Upper lobe of right lung (tissue), 1 donor: ENCODE data around the gene SEC24C. TPM values are rescaled to one million over a fixed set of nuclear protein-coding genes. Genes with fewer than 3 reads are reported as not detected.
"Not testable (repeated sequence)": the region's sequence is repeated elsewhere in the genome, so short reads cannot be mapped to it uniquely, and the experiment has no call there.

ENCODE experiments used
- ATAC-seq: fragments of 200-7000 bp; cut with Tn5 transposase; one replicate; pipeline ENCODE4 v1.9.1; 2020; ENCODE audit warnings: mild to moderate bottlenecking, moderate library complexity
- DNase-seq: peaks from one replicate; pipeline ENCODE4 v3.0.0-alpha.2; 2020
- H3K27ac ChIP-seq: fragments of 200-600 bp; one replicate; pipeline ENCODE4 v1.8.0; 2022
- H3K27me3 ChIP-seq: fragments of 200-600 bp; one replicate; pipeline ENCODE4 v1.8.0; 2022; ENCODE audit warnings: mild to moderate bottlenecking
- H3K36me3 ChIP-seq: fragments of 200-600 bp; one replicate; pipeline ENCODE4 v1.8.0; 2022
- H3K4me1 ChIP-seq: fragments of 200-600 bp; one replicate; pipeline ENCODE4 v1.8.0; 2022
- H3K4me3 ChIP-seq: fragments of 200-600 bp; one replicate; pipeline ENCODE4 v1.8.0; 2022; ENCODE audit warnings: mild to moderate bottlenecking
- H3K9me3 ChIP-seq: fragments of 200-600 bp; one replicate; pipeline ENCODE4 v1.8.0; 2022
- CTCF ChIP-seq: fragments of 200-600 bp; IDR thresholded peaks from one replicate; pipeline ENCODE4 v1.8.0; 2022; ENCODE audit warnings: antibody characterized with exemption
- intact Hi-C: fragments of 100-400 bp; cut with DNase I; formaldehyde crosslinking; loops from one replicate; pipeline ENCODE4 v1.11.0; 2022
- total RNA-seq: library from RNA; stranded (reverse); fragmentation: NEBNext Ultra II Directional; extraction: Animal tissue kit (Norgen Biotek cat#: 25700); gene quantifications from one replicate; pipeline ENCODE4 v1.2.1, GENCODE V29; 2021
- donor health status: DM: no; HTN: yes; CAD: no; lungs with severe emphysema.

SEC24C gene
- total RNA-seq, 1 donor from 2014 or later, result 71.0 TPM

DNA sequence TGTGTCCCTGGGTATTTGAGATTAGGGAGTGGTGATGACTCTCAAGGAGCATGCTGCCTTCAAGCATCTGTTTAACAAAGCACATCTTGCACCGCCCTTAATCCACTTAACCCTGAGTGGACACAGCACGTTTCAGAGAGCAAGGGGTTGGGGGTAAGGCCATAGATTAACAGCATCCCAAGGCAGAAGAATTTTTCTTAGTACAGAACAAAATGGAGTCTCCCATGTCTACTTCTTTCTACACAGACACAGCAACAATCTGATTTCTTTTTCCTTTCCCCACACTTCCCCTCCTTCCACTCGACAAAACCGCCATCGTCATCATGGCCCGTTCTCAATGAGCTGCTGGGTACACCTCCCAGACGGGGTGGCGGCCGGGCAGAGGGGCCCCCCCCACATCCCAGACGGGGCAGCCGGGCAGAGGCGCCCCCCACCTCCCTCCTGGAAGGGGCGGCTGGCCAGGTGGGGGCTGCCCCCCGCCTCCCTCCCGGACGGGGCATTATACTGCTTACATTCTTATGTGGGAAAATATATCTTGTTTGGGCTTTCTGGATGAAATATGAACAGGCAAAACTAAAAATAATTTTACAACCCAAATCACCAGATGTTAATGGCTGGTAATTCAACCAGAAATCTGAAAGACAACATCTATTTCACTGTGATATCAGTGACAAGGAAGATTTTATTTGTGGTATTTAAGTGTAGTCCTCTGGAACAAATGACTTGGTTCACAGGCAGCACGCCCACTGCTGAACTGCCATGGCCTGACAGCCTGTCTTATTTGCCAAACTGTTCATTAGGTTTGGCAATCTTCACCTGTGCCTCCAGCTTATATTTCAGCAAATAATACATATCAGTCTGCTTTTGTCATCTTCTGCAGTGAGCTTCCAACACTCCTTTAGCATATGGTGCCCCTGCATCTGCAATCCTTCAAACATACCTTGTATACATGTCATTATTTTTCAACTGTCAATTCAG, 28.7 kb upstream of the SEC24C start:
- intact Hi-C loops, H3K4me1 ChIP-seq, H3K4me3 ChIP-seq, H3K27me3 ChIP-seq, H3K27ac ChIP-seq, DNase-seq, H3K9me3 ChIP-seq, ATAC-seq: not testable (repeated sequence)
- peaks cover 65% of the 10 kb centered on the region for H3K36me3 ChIP-seq

DNA sequence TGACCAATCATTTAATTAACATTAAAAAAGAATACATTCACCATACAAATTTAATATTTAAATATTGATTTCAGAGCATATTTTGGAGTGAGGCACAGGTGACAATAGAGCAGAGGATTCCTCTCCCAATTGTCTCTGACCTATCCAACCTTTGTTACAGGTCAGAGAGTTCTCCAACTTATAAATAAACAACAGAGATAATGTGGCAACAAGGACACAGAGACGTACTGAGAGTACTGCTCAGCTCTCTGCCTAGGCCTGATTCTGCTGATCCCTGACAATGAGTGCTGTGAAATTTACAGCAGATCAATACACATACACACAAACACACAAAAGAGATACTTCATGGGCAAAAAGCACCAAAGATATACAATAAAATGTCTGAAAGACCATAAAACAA, 27.9 kb upstream of the SEC24C start:
- DNase-seq (no peak), ATAC-seq (no peak)
- H3K4me1 ChIP-seq, result no peaks in the 10 kb centered on the region
- H3K27me3 ChIP-seq, result no peaks in the 10 kb centered on the region
- H3K4me3 ChIP-seq, result no peak overlapping the region
- TF ChIP-seq CTCF, result no peak
- no peaks in the 10 kb centered on the region for H3K9me3 ChIP-seq
- intact Hi-C loops, result no loop called here
- peaks cover 73% of the 10 kb centered on the region for H3K36me3 ChIP-seq
- H3K27ac ChIP-seq, result no peak overlapping the region

DNA sequence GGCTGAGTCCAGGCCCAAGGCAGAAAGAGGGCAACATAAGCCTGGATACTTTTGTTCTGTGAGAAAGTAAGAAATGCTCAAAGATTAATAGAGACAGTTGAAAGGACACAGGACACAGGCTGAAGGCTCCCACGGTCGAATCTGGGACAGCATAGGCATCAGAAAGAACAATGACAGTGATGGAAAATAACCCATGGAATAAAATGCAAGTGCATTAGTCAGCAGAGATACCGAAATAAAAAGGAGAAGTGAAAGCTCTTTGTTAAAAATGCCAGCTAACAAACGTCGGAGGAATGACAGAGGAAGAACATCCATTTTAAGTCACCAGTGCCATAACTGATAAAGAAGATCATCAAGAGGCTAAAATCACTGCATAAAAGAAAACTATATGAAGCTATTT, 26.6 kb upstream of the SEC24C start:
- no peak for TF ChIP-seq CTCF
- Histone ChIP-seq H3K9me3 (no peaks in the 10 kb centered on the region), H3K36me3 (peaks cover 76% of the 10 kb centered on the region), H3K27me3 (no peaks in the 10 kb centered on the region), H3K4me3 (no peak overlapping the region), H3K27ac (no peak overlapping the region), H3K4me1 (no peaks in the 10 kb centered on the region)
- DNase-seq (no peak), ATAC-seq (peak; percentile 38)
- intact Hi-C loops, result no loop called here

GRCh38 chr10:73720561-73720960, 23.6 kb upstream of the SEC24C start:
- intact Hi-C loops, DNase-seq, H3K27me3 ChIP-seq, H3K27ac ChIP-seq, H3K4me1 ChIP-seq, H3K9me3 ChIP-seq, H3K4me3 ChIP-seq: not testable (repeated sequence)
- peak; percentile 26 for ATAC-seq
- H3K36me3 ChIP-seq, result peaks cover 99% of the 10 kb centered on the region

GRCh38 chr10:73723516-73723915, 20.7 kb upstream of the SEC24C start:
- H3K4me1 ChIP-seq, result no peaks in the 10 kb centered on the region
- no peaks in the 10 kb centered on the region for H3K9me3 ChIP-seq
- no peak overlapping the region for H3K27ac ChIP-seq
- intact Hi-C loops, result no loop called here
- H3K4me3 ChIP-seq, result no peak overlapping the region
- H3K27me3 ChIP-seq, result no peaks in the 10 kb centered on the region
- no peak for DNase-seq
- peaks cover 96% of the 10 kb centered on the region for H3K36me3 ChIP-seq
- ATAC-seq, result no peak
- no peak for TF ChIP-seq CTCF

DNA sequence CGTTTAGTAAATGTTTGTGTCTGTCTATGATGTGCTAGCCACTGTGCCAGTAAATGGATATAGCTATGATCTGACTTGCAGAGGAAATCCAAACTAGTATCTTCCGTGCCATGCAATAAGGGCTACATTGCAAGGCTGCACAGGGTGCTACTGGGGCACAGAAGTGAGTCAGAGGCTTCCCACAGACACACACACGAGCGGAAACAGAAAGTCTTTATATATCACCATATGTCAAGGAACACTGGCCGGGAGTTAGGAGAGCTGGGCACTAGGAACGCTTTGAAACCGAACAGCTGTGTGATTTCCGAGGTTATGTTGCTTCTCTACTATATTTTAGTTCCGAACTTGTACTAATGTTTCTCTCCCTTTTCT, 14.4 kb upstream of the SEC24C start:
- peaks cover 45% of the 10 kb centered on the region for H3K36me3 ChIP-seq
- DNase-seq, H3K9me3 ChIP-seq, intact Hi-C loops, ATAC-seq, H3K27me3 ChIP-seq: not testable (repeated sequence)
- peak overlapping the region; percentile 91 for H3K4me3 ChIP-seq
- peak overlapping the region; percentile 87 for H3K27ac ChIP-seq
- peaks cover 17% of the 10 kb centered on the region for H3K4me1 ChIP-seq

DNA sequence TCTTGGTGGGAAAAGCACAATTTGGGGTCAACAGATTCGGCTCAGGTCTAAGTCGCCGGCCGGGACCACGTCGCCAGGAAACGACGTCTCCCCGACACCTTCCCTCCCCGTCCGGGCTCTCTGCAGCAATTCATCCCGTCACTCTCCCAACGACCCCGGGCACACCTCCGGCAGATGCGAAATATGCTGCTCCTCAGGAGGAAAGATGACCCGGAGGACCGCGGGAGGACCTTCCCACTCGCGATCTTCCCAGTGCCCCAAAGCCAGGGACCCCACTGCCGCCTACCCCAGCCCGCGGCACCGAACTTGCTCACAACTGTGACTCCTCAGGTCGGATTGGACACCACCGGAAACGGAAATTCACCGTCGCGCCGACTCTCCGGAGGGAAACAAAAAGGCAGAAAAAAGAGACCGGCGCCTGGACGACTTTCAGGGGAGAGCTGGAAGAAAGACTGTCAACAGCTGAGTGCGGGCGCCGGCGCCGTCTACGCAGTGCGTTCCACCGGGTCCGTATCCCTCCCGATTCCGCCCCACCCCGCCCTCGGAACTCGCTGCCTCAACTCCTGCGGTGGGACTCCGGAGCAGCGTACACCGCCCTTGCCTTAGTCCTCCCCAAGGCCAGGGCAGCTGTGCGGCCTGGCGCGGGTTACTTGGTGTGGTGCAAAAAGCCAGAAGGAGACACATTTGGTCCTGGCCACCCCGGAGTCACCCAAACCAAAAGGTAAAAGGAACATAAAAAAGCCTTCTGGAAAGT, 13.8 kb upstream of the SEC24C start:
- peak; percentile 94 for DNase-seq
- TF ChIP-seq CTCF, result no peak
- Histone ChIP-seq H3K36me3 (peaks cover 39% of the 10 kb centered on the region), H3K9me3 (no peaks in the 10 kb centered on the region), H3K4me3 (peak overlapping the region; percentile 91), H3K4me1 (peaks cover 17% of the 10 kb centered on the region), H3K27ac (peak overlapping the region; percentile 87), H3K27me3 (no peaks in the 10 kb centered on the region)
- intact Hi-C loops, result no loop called here
- ATAC-seq, result peak; percentile 95
